Measurements from ENCODE around the gene GLRX3.

The GLRX3 gene

DNA sequence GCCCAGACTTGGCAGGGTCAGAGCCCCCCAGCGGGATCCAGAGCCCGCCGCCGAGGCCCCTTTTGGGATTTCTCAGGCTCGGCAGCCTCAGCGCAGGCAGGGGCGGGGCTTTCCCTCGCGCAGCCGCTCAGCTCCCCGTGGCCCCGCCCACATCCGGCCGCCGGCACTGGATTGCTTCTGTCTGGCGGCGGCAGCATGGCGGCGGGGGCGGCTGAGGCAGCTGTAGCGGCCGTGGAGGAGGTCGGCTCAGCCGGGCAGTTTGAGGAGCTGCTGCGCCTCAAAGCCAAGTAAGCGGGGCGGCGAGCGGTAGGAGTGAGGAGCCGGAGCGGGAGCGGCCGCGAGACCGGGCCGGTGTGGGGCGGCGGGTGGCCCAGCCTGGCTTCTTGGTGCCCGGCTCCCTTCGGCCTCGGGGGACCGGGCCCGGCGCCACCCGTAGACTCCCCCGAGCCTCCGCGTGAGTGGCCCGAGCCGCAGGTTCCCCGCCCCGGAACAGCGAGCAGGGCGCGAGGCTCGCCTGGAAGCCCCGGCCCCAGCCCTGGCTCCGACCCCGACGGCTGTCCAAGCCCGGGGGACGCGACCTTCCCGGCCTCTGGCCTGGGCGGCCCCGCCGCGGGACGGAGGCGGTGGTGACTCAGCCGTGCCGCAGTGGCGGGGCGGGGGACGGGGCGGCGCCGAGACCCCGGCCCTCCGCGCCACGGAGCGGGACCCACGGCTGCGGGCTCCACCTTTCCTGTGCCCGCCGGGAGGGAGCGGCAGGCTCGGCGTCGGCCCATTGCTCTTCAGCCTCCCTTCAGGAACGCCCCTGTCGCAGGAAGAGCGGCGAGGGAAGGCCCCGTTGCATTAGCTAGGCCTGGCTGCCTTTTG is at the start of gene GLRX3 (continued):
- TF ChIP-seq ZNF10 (tag by site-specific recombination; IDR thresholded peaks at IDR 0.05), result no peak
- TF ChIP-seq ZNF658 (tag by site-specific recombination; IDR thresholded peaks at IDR 0.05), result no peak
- 0 out of 2 replicates have a peak, but pooled peaks have one; percentile 32 for TF ChIP-seq ZNF23 (tag by site-specific recombination; IDR thresholded peaks at IDR 0.05; ENCODE audit: borderline replicate concordance)
- no peak for TF ChIP-seq ZNF571 (tag by site-specific recombination; IDR thresholded peaks at IDR 0.05)
- no peak for TF ChIP-seq ZNF664 (tag by site-specific recombination; IDR thresholded peaks at IDR 0.05)
- TF ChIP-seq, protein P1, sequence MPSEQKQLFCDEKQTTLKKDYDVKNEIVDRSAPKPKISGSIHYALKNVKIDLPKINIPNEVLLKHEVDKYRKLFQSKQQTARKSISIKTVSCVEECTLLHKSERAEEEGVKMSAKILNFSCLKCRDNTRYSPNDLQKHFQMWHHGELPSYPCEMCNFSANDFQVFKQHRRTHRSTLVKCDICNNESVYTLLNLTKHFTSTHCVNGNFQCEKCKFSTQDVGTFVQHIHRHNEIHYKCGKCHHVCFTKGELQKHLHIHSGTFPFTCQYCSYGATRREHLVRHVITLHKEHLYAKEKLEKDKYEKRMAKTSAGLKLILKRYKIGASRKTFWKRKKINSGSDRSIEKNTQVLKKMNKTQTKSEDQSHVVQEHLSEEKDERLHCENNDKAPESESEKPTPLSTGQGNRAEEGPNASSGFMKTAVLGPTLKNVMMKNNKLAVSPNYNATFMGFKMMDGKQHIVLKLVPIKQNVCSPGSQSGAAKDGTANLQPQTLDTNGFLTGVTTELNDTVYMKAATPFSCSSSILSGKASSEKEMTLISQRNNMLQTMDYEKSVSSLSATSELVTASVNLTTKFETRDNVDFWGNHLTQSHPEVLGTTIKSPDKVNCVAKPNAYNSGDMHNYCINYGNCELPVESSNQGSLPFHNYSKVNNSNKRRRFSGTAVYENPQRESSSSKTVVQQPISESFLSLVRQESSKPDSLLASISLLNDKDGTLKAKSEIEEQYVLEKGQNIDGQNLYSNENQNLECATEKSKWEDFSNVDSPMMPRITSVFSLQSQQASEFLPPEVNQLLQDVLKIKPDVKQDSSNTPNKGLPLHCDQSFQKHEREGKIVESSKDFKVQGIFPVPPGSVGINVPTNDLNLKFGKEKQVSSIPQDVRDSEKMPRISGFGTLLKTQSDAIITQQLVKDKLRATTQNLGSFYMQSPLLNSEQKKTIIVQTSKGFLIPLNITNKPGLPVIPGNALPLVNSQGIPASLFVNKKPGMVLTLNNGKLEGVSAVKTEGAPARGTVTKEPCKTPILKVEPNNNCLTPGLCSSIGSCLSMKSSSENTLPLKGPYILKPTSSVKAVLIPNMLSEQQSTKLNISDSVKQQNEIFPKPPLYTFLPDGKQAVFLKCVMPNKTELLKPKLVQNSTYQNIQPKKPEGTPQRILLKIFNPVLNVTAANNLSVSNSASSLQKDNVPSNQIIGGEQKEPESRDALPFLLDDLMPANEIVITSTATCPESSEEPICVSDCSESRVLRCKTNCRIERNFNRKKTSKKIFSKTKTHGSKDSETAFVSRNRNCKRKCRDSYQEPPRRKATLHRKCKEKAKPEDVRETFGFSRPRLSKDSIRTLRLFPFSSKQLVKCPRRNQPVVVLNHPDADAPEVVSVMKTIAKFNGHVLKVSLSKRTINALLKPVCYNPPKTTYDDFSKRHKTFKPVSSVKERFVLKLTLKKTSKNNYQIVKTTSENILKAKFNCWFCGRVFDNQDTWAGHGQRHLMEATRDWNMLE (tag by site-specific recombination; conservative IDR thresholded peaks at IDR 0.05; ENCODE audit: low read depth), result no peak
- TF ChIP-seq ZNF530 (tag by site-specific recombination; IDR thresholded peaks at IDR 0.05; ENCODE audit: low read depth), result no peak
- TF ChIP-seq ZNF37A (tag by site-specific recombination; IDR thresholded peaks at IDR 0.05), result no peak
- peak; percentile 70 for TF ChIP-seq GLIS2 (tag by site-specific recombination; IDR thresholded peaks at IDR 0.05)
- TF ChIP-seq, protein P2, sequence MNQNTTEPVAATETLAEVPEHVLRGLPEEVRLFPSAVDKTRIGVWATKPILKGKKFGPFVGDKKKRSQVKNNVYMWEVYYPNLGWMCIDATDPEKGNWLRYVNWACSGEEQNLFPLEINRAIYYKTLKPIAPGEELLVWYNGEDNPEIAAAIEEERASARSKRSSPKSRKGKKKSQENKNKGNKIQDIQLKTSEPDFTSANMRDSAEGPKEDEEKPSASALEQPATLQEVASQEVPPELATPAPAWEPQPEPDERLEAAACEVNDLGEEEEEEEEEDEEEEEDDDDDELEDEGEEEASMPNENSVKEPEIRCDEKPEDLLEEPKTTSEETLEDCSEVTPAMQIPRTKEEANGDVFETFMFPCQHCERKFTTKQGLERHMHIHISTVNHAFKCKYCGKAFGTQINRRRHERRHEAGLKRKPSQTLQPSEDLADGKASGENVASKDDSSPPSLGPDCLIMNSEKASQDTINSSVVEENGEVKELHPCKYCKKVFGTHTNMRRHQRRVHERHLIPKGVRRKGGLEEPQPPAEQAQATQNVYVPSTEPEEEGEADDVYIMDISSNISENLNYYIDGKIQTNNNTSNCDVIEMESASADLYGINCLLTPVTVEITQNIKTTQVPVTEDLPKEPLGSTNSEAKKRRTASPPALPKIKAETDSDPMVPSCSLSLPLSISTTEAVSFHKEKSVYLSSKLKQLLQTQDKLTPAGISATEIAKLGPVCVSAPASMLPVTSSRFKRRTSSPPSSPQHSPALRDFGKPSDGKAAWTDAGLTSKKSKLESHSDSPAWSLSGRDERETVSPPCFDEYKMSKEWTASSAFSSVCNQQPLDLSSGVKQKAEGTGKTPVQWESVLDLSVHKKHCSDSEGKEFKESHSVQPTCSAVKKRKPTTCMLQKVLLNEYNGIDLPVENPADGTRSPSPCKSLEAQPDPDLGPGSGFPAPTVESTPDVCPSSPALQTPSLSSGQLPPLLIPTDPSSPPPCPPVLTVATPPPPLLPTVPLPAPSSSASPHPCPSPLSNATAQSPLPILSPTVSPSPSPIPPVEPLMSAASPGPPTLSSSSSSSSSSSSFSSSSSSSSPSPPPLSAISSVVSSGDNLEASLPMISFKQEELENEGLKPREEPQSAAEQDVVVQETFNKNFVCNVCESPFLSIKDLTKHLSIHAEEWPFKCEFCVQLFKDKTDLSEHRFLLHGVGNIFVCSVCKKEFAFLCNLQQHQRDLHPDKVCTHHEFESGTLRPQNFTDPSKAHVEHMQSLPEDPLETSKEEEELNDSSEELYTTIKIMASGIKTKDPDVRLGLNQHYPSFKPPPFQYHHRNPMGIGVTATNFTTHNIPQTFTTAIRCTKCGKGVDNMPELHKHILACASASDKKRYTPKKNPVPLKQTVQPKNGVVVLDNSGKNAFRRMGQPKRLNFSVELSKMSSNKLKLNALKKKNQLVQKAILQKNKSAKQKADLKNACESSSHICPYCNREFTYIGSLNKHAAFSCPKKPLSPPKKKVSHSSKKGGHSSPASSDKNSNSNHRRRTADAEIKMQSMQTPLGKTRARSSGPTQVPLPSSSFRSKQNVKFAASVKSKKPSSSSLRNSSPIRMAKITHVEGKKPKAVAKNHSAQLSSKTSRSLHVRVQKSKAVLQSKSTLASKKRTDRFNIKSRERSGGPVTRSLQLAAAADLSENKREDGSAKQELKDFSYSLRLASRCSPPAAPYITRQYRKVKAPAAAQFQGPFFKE (tag by site-specific recombination; IDR thresholded peaks at IDR 0.05; ENCODE audit: borderline replicate concordance), result no peak
- no peak for TF ChIP-seq ZNF302 (tag by site-specific recombination; IDR thresholded peaks at IDR 0.05; ENCODE audit: low read depth)
- no peak for TF ChIP-seq ZBTB48 (tag by site-specific recombination; IDR thresholded peaks at IDR 0.05)
- no peak for TF ChIP-seq ZNF837 (tag by site-specific recombination; IDR thresholded peaks at IDR 0.05)
- TF ChIP-seq ZNF324 (tag by site-specific recombination; IDR thresholded peaks at IDR 0.05), result no peak
- peak; percentile 83 for TF ChIP-seq GLIS1 (tag by site-specific recombination; IDR thresholded peaks at IDR 0.05)
- no peak for TF ChIP-seq OVOL3 (tag by site-specific recombination; IDR thresholded peaks at IDR 0.05)
- TF ChIP-seq KLF10 (tag by site-specific recombination; IDR thresholded peaks at IDR 0.05), result peak; percentile 59; the same call in 1 of the 2 replicates
- TF ChIP-seq, protein P3, sequence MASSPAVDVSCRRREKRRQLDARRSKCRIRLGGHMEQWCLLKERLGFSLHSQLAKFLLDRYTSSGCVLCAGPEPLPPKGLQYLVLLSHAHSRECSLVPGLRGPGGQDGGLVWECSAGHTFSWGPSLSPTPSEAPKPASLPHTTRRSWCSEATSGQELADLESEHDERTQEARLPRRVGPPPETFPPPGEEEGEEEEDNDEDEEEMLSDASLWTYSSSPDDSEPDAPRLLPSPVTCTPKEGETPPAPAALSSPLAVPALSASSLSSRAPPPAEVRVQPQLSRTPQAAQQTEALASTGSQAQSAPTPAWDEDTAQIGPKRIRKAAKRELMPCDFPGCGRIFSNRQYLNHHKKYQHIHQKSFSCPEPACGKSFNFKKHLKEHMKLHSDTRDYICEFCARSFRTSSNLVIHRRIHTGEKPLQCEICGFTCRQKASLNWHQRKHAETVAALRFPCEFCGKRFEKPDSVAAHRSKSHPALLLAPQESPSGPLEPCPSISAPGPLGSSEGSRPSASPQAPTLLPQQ (tag by site-specific recombination; IDR thresholded peaks at IDR 0.05), result no peak; the same call in 1 of the 2 replicates
- TF ChIP-seq, protein P4, sequence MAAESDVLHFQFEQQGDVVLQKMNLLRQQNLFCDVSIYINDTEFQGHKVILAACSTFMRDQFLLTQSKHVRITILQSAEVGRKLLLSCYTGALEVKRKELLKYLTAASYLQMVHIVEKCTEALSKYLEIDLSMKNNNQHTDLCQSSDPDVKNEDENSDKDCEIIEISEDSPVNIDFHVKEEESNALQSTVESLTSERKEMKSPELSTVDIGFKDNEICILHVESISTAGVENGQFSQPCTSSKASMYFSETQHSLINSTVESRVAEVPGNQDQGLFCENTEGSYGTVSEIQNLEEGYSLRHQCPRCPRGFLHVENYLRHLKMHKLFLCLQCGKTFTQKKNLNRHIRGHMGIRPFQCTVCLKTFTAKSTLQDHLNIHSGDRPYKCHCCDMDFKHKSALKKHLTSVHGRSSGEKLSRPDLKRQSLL (tag by site-specific recombination; IDR thresholded peaks at IDR 0.05), result no peak
- no peak for TF ChIP-seq ZSCAN30 (tag by site-specific recombination; IDR thresholded peaks at IDR 0.05)
- TF ChIP-seq, protein P5, sequence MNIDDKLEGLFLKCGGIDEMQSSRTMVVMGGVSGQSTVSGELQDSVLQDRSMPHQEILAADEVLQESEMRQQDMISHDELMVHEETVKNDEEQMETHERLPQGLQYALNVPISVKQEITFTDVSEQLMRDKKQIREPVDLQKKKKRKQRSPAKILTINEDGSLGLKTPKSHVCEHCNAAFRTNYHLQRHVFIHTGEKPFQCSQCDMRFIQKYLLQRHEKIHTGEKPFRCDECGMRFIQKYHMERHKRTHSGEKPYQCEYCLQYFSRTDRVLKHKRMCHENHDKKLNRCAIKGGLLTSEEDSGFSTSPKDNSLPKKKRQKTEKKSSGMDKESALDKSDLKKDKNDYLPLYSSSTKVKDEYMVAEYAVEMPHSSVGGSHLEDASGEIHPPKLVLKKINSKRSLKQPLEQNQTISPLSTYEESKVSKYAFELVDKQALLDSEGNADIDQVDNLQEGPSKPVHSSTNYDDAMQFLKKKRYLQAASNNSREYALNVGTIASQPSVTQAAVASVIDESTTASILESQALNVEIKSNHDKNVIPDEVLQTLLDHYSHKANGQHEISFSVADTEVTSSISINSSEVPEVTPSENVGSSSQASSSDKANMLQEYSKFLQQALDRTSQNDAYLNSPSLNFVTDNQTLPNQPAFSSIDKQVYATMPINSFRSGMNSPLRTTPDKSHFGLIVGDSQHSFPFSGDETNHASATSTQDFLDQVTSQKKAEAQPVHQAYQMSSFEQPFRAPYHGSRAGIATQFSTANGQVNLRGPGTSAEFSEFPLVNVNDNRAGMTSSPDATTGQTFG (tag by site-specific recombination; IDR thresholded peaks at IDR 0.05; ENCODE audit: borderline replicate concordance), result no peak
- TF ChIP-seq ZNF423 (tag by site-specific recombination; IDR thresholded peaks at IDR 0.05), result peak; percentile 5; the same call in 1 of the 2 replicates
